Testis (tissue), 3 donors: Measurements from ENCODE around the gene CNIH3. TPM values are rescaled to one million over a fixed set of nuclear protein-coding genes. Genes with fewer than 3 reads are reported as not detected.

Source experiments
- DNase-seq: peaks from one replicate; pipeline ENCODE4 v3.0.0-alpha.2; 2019
- H3K27ac ChIP-seq, 2 donors: fragments of 200-600 bp; sonication (generic); one replicate each; pipeline ENCODE4 v1.5.1; 2019
- H3K27me3 ChIP-seq: fragments of 200-600 bp; sonication (generic); one replicate; pipeline ENCODE4 v1.5.1; 2019
- H3K36me3 ChIP-seq: fragments of 200-600 bp; sonication (generic); one replicate; pipeline ENCODE4 v1.5.1; 2017; ENCODE audit warnings: low read depth; ENCODE audit errors: missing control alignments
- H3K4me1 ChIP-seq: fragments of 200-600 bp; sonication (generic); one replicate; pipeline ENCODE4 v1.5.1; 2019
- H3K4me3 ChIP-seq, 2 donors: fragments of 200-600 bp; sonication (generic); one replicate each; pipeline ENCODE4 v1.5.1; 2017 to 2019
- H3K9me3 ChIP-seq: fragments of 200-600 bp; sonication (generic); one replicate; pipeline ENCODE4 v1.5.1; 2017
- CTCF ChIP-seq, 3 experiments: fragments of 450-650 bp in 2 of 3; fragments of 200-600 bp in 1 of 3; sonication (generic) in 1 of 3; IDR thresholded peaks; one replicate each; pipeline ENCODE4 v1.5.1; 2016 to 2019; ENCODE audit warnings: antibody characterized with exemption in 3 of 3, mild to moderate bottlenecking in 2 of 3, moderate library complexity in 1 of 3
- POLR2A ChIP-seq: fragments of 450-650 bp; IDR thresholded peaks from one replicate; pipeline ENCODE4 v1.6.1; 2017; ENCODE audit warnings: antibody characterized with exemption, mild to moderate bottlenecking, moderate library complexity
- WGBS, 2 donors: methylation state at CpG; one replicate each; pipeline ENCODE4 v1.1.5; 2018; 5-methylcytosine and 5-hydroxymethylcytosine counted together
- intact Hi-C: fragments of 100-400 bp; cut with DNase I; formaldehyde crosslinking; loops from one replicate; pipeline ENCODE4 v1.15.1; 2023; ENCODE audit warnings: low total_unique reads
- polyA plus RNA-seq: library from polyadenylated mRNA; stranded (reverse); fragments of 350-450 nt; fragmentation: Illumina TruSeq; extraction: RNeasy Lipid Tissue Mini Kit (QIAGEN cat#74804); gene quantifications from one replicate; pipeline ENCODE4 v1.2.3, GENCODE V29; 2014; ENCODE audit warnings: low read depth, low replicate concordance; ENCODE audit not compliant: insufficient read depth
- total RNA-seq, 2 donors: library from RNA; depleted of rRNA; stranded (reverse); fragments of >200 nt; gene quantifications; one replicate each; pipeline ENCODE4 v1.2.3, GENCODE V29; 2016

The CNIH3 gene
- total and polyA plus RNA-seq, 3 donors from 2014 or later: 8.5 to 9.8 (median 8.5) TPM

- no peak overlapping the region for H3K27ac ChIP-seq
- H3K4me3 ChIP-seq: no peak overlapping the region
- H3K4me1 ChIP-seq: no peaks in the 10 kb centered on the region
- intact Hi-C loops: no loop called here
- no peaks in the 10 kb centered on the region for H3K9me3 ChIP-seq
- H3K36me3 ChIP-seq: no peaks in the 10 kb centered on the region
- WGBS, 2 donors: 86 to 100% methylated on average over 2 of the region's 2 CpGs
- no peak for TF ChIP-seq POLR2A
- TF ChIP-seq CTCF (IDR thresholded peaks at IDR 0.05): no peak
- H3K27me3 ChIP-seq: no peaks in the 10 kb centered on the region
- DNase-seq: no peak
Observed at GRCh38 chr1:224774378-224774777, 158.3 kb downstream of the CNIH3 start.

GRCh38 chr1:224777180-224777579 is 161.1 kb downstream of the CNIH3 start:
- Histone ChIP-seq H3K4me1 (no peaks in the 10 kb centered on the region), H3K27me3 (no peaks in the 10 kb centered on the region), H3K4me3 (no peak overlapping the region), H3K9me3 (no peaks in the 10 kb centered on the region), H3K27ac (no peak overlapping the region), H3K36me3 (no peaks in the 10 kb centered on the region)
- DNase-seq: no peak
- no peak for TF ChIP-seq POLR2A
- TF ChIP-seq CTCF (IDR thresholded peaks at IDR 0.05): no peak
- 76 to 88% methylated on average over 2 of the region's 2 CpGs for WGBS, 2 donors
- intact Hi-C loops: no loop called here

GRCh38 chr1:224779536-224779935 is 163.4 kb downstream of the CNIH3 start:
- H3K4me3 ChIP-seq: no peak overlapping the region
- no peak for DNase-seq
- H3K27me3 ChIP-seq: no peaks in the 10 kb centered on the region

GRCh38 chr1:224780736-224781135 is 164.6 kb downstream of the CNIH3 start:
- intact Hi-C loops: no loop called here
- TF ChIP-seq CTCF (IDR thresholded peaks at IDR 0.05) (no peak), POLR2A (no peak)
- H3K9me3 ChIP-seq: no peaks in the 10 kb centered on the region
- no peak overlapping the region for H3K4me3 ChIP-seq
- no peaks in the 10 kb centered on the region for H3K27me3 ChIP-seq
- no peak for DNase-seq
- H3K36me3 ChIP-seq: no peaks in the 10 kb centered on the region
- H3K27ac ChIP-seq: no peak overlapping the region
- 69 to 78% methylated on average over 5 of the region's 5 CpGs for WGBS, 2 donors
- H3K4me1 ChIP-seq: no peaks in the 10 kb centered on the region

More at GRCh38 chr1:224779536-224779935, 163.4 kb downstream of the CNIH3 start:
- Histone ChIP-seq H3K4me1 (no peaks in the 10 kb centered on the region), H3K36me3 (no peaks in the 10 kb centered on the region), H3K9me3 (no peaks in the 10 kb centered on the region), H3K27ac (no peak overlapping the region)
- TF ChIP-seq CTCF (IDR thresholded peaks at IDR 0.05): no peak
- TF ChIP-seq POLR2A: no peak
- intact Hi-C loops: no loop called here

- no peak for DNase-seq
- no peaks in the 10 kb centered on the region for H3K4me1 ChIP-seq
- no peak overlapping the region for H3K4me3 ChIP-seq
- H3K36me3 ChIP-seq: no peaks in the 10 kb centered on the region
- TF ChIP-seq POLR2A (no peak), CTCF (IDR thresholded peaks at IDR 0.05) (no peak)
- no peaks in the 10 kb centered on the region for H3K9me3 ChIP-seq
- no peaks in the 10 kb centered on the region for H3K27me3 ChIP-seq
- intact Hi-C loops: no loop called here
- WGBS, 2 donors: 89 to 91% methylated on average over 2 of the region's 2 CpGs
- H3K27ac ChIP-seq: no peak overlapping the region
Observed at GRCh38 chr1:224781800-224782199, 165.7 kb downstream of the CNIH3 start.
